ENCODE measurements around the gene IGSF11. TPM values are rescaled to one million over a fixed set of nuclear protein-coding genes. Genes with fewer than 3 reads are reported as not detected.
"Not testable (repeated sequence)": the region's sequence is repeated elsewhere in the genome, so short reads cannot be mapped to it uniquely, and the experiment has no call there.

The IGSF11 gene, protein sequence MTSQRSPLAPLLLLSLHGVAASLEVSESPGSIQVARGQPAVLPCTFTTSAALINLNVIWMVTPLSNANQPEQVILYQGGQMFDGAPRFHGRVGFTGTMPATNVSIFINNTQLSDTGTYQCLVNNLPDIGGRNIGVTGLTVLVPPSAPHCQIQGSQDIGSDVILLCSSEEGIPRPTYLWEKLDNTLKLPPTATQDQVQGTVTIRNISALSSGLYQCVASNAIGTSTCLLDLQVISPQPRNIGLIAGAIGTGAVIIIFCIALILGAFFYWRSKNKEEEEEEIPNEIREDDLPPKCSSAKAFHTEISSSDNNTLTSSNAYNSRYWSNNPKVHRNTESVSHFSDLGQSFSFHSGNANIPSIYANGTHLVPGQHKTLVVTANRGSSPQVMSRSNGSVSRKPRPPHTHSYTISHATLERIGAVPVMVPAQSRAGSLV
- 1.8 TPM for total RNA-seq
- polyA plus RNA-seq (ENCODE audit: insufficient read depth in 1 of 8, insufficient read length in 8 of 8, low replicate concordance in 1 of 8): 1 to 10 TPM in 7 of 8 donors, under 1 TPM in 1; 0.82 to 3.8 (median 2.3) TPM
- long read RNA-seq, donor 1: 0 reads
- long read RNA-seq, donor 2: 0 reads
- long read RNA-seq, donor 3: 0 reads
- long read RNA-seq, donor 4: 0 reads
- long read RNA-seq, donor 5, partial matches to known transcripts: 0 of 1 reads
- long read RNA-seq, donor 5, other reads (novel, unspliced or antisense): 0 of 1 reads
- long read RNA-seq, donor 6, partial matches to known transcripts: 0 of 1 reads
- long read RNA-seq, donor 6, other reads (novel, unspliced or antisense): 0 of 1 reads
- long read RNA-seq, donor 7: 0 reads
- long read RNA-seq, donor 8: 0 reads
- long read RNA-seq, donor 9: 0 reads
- long read RNA-seq, donor 10, partial matches to known transcripts: 0 of 1 reads
- long read RNA-seq, donor 10, other reads (novel, unspliced or antisense): 0 of 1 reads
- long read RNA-seq, donor 11: 0 reads

DNA sequence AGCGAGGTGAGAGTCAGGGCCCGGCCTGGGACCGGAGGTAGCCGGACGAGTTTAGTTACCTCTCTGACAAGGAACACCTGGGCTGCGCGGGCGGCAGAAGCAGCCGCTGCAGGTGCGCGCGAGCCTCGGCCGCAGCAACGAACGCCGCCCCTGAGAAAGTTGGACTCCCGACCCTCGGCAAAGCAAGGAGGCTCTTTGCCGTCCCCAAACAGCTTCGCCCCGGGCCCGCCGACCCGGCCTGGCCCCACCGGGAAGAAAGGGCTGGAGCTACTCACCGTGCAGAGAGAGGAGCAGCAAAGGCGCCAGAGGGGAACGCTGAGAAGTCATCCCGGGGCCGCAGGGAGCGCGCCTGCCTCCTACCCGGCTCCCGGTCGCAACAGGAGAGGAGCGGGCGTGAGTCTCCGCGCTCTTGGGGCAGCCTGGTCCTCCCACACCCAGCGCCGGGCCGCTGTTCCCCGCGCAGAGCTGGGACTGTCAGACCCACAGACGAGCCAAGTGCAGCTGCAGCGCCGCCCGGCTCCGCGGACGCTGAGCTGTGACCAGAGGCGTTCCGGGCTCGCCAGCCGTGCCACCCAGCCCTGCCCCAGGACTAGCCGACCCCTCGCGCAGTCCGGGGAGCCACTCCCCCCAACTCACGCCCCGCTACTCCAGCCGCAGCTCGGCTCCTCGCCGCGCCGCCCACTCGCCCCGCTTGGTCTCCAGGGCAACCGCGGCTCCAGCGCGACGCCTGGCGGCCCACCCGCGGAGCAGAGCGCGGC, at the start of gene IGSF11:
Gene IGSF11 (minus strand): TSS at position 591 of the 758 bp plus-strand sequence. CDS start 264 bp downstream, at position 327.
- no peak within 1 kb of the TSS for H3K27ac ChIP-seq (ENCODE audit: low read length)
- no peaks in the 10 kb centered on the region for H3K36me3 ChIP-seq (ENCODE audit: control insufficient read depth, insufficient read depth, low read length)
- peaks cover 6% of the 10 kb centered on the region for H3K4me1 ChIP-seq (ENCODE audit: control insufficient read depth, insufficient read depth, low read length)
- peaks cover 24% of the 10 kb centered on the region for H3K27me3 ChIP-seq (ENCODE audit: control insufficient read depth, insufficient read depth, low read length)
- peak within 1 kb of the TSS; percentile 43 for H3K4me3 ChIP-seq (ENCODE audit: low read length)
- H3K9me3 ChIP-seq (replicated peaks; ENCODE audit: control insufficient read depth, low read depth, low read length): no peaks in the 10 kb centered on the region
- WGBS (ENCODE audit: insufficient coverage): under 1% methylated on average over 80 of the region's 80 CpGs
- peak; percentile 76 for DNase-seq

- Histone ChIP-seq H3K27me3 (ENCODE audit: control insufficient read depth, insufficient read depth, low read length) (no peaks in the 10 kb centered on the region), H3K36me3 (ENCODE audit: control insufficient read depth, insufficient read depth, low read length) (no peaks in the 10 kb centered on the region), H3K4me1 (ENCODE audit: control insufficient read depth, insufficient read depth, low read length) (no peaks in the 10 kb centered on the region), H3K9me3 (replicated peaks; ENCODE audit: control insufficient read depth, low read depth, low read length) (no peaks in the 10 kb centered on the region), H3K4me3 (ENCODE audit: low read length) (no peak overlapping the region), H3K27ac (ENCODE audit: low read length) (no peak overlapping the region)
- DNase-seq: no peak
- no CpG with 5 or more reads among the region's 1 CpG for WGBS (ENCODE audit: insufficient coverage)
These were observed 45.7 kb upstream of the IGSF11 start for GRCh38 chr3:119080364-119080763.

DNA sequence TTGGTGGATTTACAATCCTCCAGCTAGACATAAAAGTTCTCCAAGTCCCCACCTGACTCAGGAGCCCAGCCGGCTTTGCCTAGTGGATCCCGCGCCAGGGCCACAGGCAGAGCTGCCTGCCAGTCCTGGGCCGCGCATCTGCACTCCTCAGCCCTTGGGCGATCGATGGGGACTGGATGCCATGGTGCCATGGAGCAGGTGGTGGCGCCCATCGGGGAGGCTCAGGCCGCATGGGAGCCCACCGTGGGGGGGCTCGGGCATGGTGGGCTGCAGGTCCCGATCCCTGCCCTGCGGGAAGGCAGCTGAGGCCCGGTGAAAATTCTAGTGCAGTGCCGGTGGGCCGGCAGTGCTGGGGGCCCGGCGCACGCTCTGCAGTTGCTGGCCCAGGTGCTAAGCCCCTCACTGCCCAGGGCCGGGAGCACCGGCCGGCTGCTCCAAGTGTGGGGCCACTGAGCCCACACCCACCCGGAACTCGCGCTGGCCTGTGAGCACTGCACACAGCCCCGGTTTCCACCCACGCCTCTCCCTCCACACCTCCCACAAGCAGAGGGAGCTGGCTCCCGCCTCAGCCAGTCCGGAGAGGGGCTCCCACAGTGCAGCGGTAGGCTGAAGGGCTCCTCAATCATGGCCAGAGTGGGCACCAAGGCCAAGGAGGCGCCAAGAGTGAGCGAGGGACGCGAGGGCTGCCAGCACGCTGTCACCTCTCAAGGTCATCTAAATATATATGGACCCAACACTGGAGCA, 38.8 kb upstream of the IGSF11 start:
- H3K4me3 ChIP-seq (ENCODE audit: low read length): no peak overlapping the region
- no peaks in the 10 kb centered on the region for H3K36me3 ChIP-seq (ENCODE audit: control insufficient read depth, insufficient read depth, low read length)
- 94% methylated on average over 26 of the region's 36 CpGs for WGBS (ENCODE audit: insufficient coverage)
- no peak for DNase-seq
- H3K9me3 ChIP-seq (replicated peaks; ENCODE audit: control insufficient read depth, low read depth, low read length): peaks cover 7% of the 10 kb centered on the region
- H3K27me3 ChIP-seq (ENCODE audit: control insufficient read depth, insufficient read depth, low read length): no peaks in the 10 kb centered on the region
- no peaks in the 10 kb centered on the region for H3K4me1 ChIP-seq (ENCODE audit: control insufficient read depth, insufficient read depth, low read length)
- H3K27ac ChIP-seq (ENCODE audit: low read length): no peak overlapping the region

GRCh38 chr3:119072451-119072850, 37.8 kb upstream of the IGSF11 start:
- H3K4me3 ChIP-seq (ENCODE audit: low read length); H3K36me3 ChIP-seq (ENCODE audit: control insufficient read depth, insufficient read depth, low read length); H3K27me3 ChIP-seq (ENCODE audit: control insufficient read depth, insufficient read depth, low read length); H3K9me3 ChIP-seq (replicated peaks; ENCODE audit: control insufficient read depth, low read depth, low read length); H3K4me1 ChIP-seq (ENCODE audit: control insufficient read depth, insufficient read depth, low read length); DNase-seq; H3K27ac ChIP-seq (ENCODE audit: low read length): not testable (repeated sequence)
- 90% methylated on average over 15 of the region's 15 CpGs for WGBS (ENCODE audit: insufficient coverage)

GRCh38 chr3:119069725-119070124, 35.1 kb upstream of the IGSF11 start:
- WGBS (ENCODE audit: insufficient coverage): no CpG with 5 or more reads among the region's 3 CpGs
- no peak overlapping the region for H3K27ac ChIP-seq (ENCODE audit: low read length)
- DNase-seq: no peak
- H3K36me3 ChIP-seq (ENCODE audit: control insufficient read depth, insufficient read depth, low read length): no peaks in the 10 kb centered on the region
- H3K4me3 ChIP-seq (ENCODE audit: low read length): no peak overlapping the region
- H3K27me3 ChIP-seq (ENCODE audit: control insufficient read depth, insufficient read depth, low read length): no peaks in the 10 kb centered on the region
- H3K9me3 ChIP-seq (replicated peaks; ENCODE audit: control insufficient read depth, low read depth, low read length): peaks cover 7% of the 10 kb centered on the region
- H3K4me1 ChIP-seq (ENCODE audit: control insufficient read depth, insufficient read depth, low read length): no peaks in the 10 kb centered on the region

- Histone ChIP-seq H3K27me3 (ENCODE audit: control insufficient read depth, insufficient read depth, low read length) (no peaks in the 10 kb centered on the region), H3K27ac (ENCODE audit: low read length) (no peak overlapping the region), H3K4me1 (ENCODE audit: control insufficient read depth, insufficient read depth, low read length) (no peaks in the 10 kb centered on the region), H3K9me3 (replicated peaks; ENCODE audit: control insufficient read depth, low read depth, low read length) (no peaks in the 10 kb centered on the region), H3K4me3 (ENCODE audit: low read length) (no peak overlapping the region), H3K36me3 (ENCODE audit: control insufficient read depth, insufficient read depth, low read length) (no peaks in the 10 kb centered on the region)
- WGBS (ENCODE audit: insufficient coverage): no CpG with 5 or more reads among the region's 1 CpG
- no peak for DNase-seq
These were observed 28.8 kb upstream of the IGSF11 start for GRCh38 chr3:119063471-119063870.

GRCh38 chr3:119062892-119063291, 28.2 kb upstream of the IGSF11 start:
- no peaks in the 10 kb centered on the region for H3K27me3 ChIP-seq (ENCODE audit: control insufficient read depth, insufficient read depth, low read length)
- H3K9me3 ChIP-seq (replicated peaks; ENCODE audit: control insufficient read depth, low read depth, low read length): no peaks in the 10 kb centered on the region
- no peak overlapping the region for H3K27ac ChIP-seq (ENCODE audit: low read length)
- H3K36me3 ChIP-seq (ENCODE audit: control insufficient read depth, insufficient read depth, low read length): no peaks in the 10 kb centered on the region
- H3K4me3 ChIP-seq (ENCODE audit: low read length): no peak overlapping the region
- DNase-seq: no peak
- H3K4me1 ChIP-seq (ENCODE audit: control insufficient read depth, insufficient read depth, low read length): no peaks in the 10 kb centered on the region
- no CpG with 5 or more reads among the region's 2 CpGs for WGBS (ENCODE audit: insufficient coverage)

GRCh38 chr3:119044593-119044992, 9.9 kb upstream of the IGSF11 start:
- no peak overlapping the region for H3K27ac ChIP-seq (ENCODE audit: low read length)
- no peak for DNase-seq
- no CpG with 5 or more reads among the region's 2 CpGs for WGBS (ENCODE audit: insufficient coverage)
- no peaks in the 10 kb centered on the region for H3K36me3 ChIP-seq (ENCODE audit: control insufficient read depth, insufficient read depth, low read length)
- H3K9me3 ChIP-seq (replicated peaks; ENCODE audit: control insufficient read depth, low read depth, low read length): no peaks in the 10 kb centered on the region
- H3K4me1 ChIP-seq (ENCODE audit: control insufficient read depth, insufficient read depth, low read length): no peaks in the 10 kb centered on the region
- H3K4me3 ChIP-seq (ENCODE audit: low read length): no peak overlapping the region
- no peaks in the 10 kb centered on the region for H3K27me3 ChIP-seq (ENCODE audit: control insufficient read depth, insufficient read depth, low read length)

DNA sequence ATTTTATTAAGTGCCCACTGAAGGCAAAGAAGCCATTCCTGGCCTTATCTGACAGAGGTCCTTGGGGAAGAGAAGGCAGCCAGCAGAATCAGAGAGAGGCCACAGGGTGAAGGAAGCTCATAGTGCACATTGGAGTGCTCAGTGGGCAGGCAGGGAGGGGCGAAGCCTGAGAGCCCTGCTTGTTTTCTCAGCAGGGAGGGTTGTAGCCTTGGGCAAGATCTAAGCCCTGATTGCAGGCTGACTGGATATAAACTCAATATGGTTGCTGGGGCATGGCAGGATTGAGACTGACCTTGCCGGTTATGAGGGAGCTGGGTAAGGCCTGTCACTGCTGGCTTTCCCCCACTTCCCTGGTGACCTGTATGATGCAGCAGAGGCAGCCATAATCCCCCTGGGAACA, 7.5 kb upstream of the IGSF11 start:
- 93% methylated on average over 1 of the region's 2 CpGs for WGBS (ENCODE audit: insufficient coverage)
- no peak overlapping the region for H3K4me3 ChIP-seq (ENCODE audit: low read length)
- no peaks in the 10 kb centered on the region for H3K36me3 ChIP-seq (ENCODE audit: control insufficient read depth, insufficient read depth, low read length)
- no peaks in the 10 kb centered on the region for H3K9me3 ChIP-seq (replicated peaks; ENCODE audit: control insufficient read depth, low read depth, low read length)
- no peaks in the 10 kb centered on the region for H3K4me1 ChIP-seq (ENCODE audit: control insufficient read depth, insufficient read depth, low read length)
- no peak overlapping the region for H3K27ac ChIP-seq (ENCODE audit: low read length)
- H3K27me3 ChIP-seq (ENCODE audit: control insufficient read depth, insufficient read depth, low read length): no peaks in the 10 kb centered on the region
- no peak for DNase-seq

Data from muscle of leg (tissue), 16 donors.